Gastroesophageal sphincter (tissue), 4 donors: Measurements from ENCODE around the gene UHRF1. TPM values are rescaled to one million over a fixed set of nuclear protein-coding genes. Genes with fewer than 3 reads are reported as not detected.

Experiments used
- ATAC-seq: fragments of 150-250 bp; one replicate; pipeline ENCODE4 v1.9.1; 2016; ENCODE audit warnings: mild to moderate bottlenecking, moderate library complexity
- H3K27ac ChIP-seq, 4 donors: fragments of 200-600 bp; sonication (generic) in 3 of 4; 1 replicate in 3 of 4; 2 replicates in 1 of 4; pipeline ENCODE4 v1.5.1; 2016 to 2019
- H3K27me3 ChIP-seq: fragments of 200-600 bp; sonication (generic); one replicate; pipeline ENCODE4 v1.5.1; 2019
- H3K36me3 ChIP-seq, 2 donors: fragments of 200-600 bp; sonication (generic); one replicate each; pipeline ENCODE4 v1.5.1; 2019; ENCODE audit warnings: control low read depth in 1 of 2
- H3K4me1 ChIP-seq, 3 donors: fragments of 200-600 bp; sonication (generic); 1 replicate in 2 of 3; 2 replicates in 1 of 3; pipeline ENCODE4 v1.5.1; 2016 to 2019; ENCODE audit warnings: control low read depth in 2 of 3
- H3K4me3 ChIP-seq, 2 donors: fragments of 200-600 bp; sonication (generic); one replicate each; pipeline ENCODE4 v1.5.1; 2019; ENCODE audit warnings: mild to moderate bottlenecking in 1 of 2, moderate library complexity in 1 of 2
- H3K9me3 ChIP-seq, 3 donors: fragments of 200-600 bp; sonication (generic); one replicate each; pipeline ENCODE4 v1.5.1; 2017 to 2019; ENCODE audit warnings: control low read depth in 2 of 3
- CTCF ChIP-seq, 4 experiments: fragments of 200-600 bp in 2 of 4; fragments of 450-650 bp in 2 of 4; sonication (generic) in 1 of 4; IDR thresholded peaks; one replicate each; pipeline ENCODE4 v1.5.1; 2017 to 2019; ENCODE audit warnings: antibody characterized with exemption in 4 of 4, mild to moderate bottlenecking in 2 of 4, moderate library complexity in 2 of 4
- EP300 ChIP-seq: sonication (generic); formaldehyde crosslinking; IDR thresholded peaks from one replicate; pipeline ENCODE4 v1.6.1; 2017; ENCODE audit warnings: antibody characterized with exemption, mild to moderate bottlenecking
- POLR2A ChIP-seq, 2 donors: fragments of 450-650 bp; IDR thresholded peaks; one replicate each; pipeline ENCODE4 v1.6.1; 2017; ENCODE audit warnings: antibody characterized with exemption in 2 of 2, mild to moderate bottlenecking in 2 of 2, moderate library complexity in 1 of 2
- POLR2AphosphoS5 ChIP-seq: sonication (generic); formaldehyde crosslinking; IDR thresholded peaks from one replicate; pipeline ENCODE4 v1.6.1; 2017; ENCODE audit warnings: antibody characterized with exemption
- WGBS, 2 donors: methylation state at CpG; one replicate each; pipeline ENCODE4 v1.1.5; 2018; ENCODE audit warnings: low coverage in 1 of 2; 5-methylcytosine and 5-hydroxymethylcytosine counted together
- total RNA-seq, 4 donors: library from RNA; depleted of rRNA; stranded (reverse); fragments of >200 nt; gene quantifications; one replicate each; pipeline ENCODE4 v1.1.0, GENCODE V29; 2016

UHRF1 gene
- total RNA-seq, 4 donors from 2014 or later: 0.58 to 1.4 (median 0.73) TPM

DNA sequence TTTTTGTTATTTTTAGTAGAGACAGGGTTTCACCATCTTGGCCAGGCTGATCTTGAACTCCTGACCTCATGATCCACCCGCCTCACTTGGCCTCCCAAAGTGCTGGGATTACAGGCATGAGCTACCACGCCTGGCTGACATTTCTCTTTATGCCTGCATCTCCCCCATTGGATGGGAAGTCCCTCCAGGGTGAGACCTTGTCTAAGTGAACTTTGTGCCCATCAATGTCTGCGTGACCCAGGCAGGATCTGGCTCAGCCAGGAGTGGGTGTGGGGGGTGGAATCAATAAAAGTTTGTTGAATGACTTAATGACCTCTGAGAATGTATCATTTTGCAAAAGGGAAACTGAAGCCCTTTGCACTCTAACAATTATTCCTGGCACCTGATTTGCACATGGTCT lies 4.8 kb upstream of the UHRF1 start:
- TF ChIP-seq EP300: no peak
- no peak for TF ChIP-seq POLR2AphosphoS5
- TF ChIP-seq CTCF (IDR thresholded peaks at IDR 0.05): no peak
- no peak overlapping the region for H3K27ac ChIP-seq
- H3K4me1 ChIP-seq: peaks cover 0 to 8% (median 5%) of the 10 kb centered on the region in 3 donors
- 57% methylated on average over 2 of the region's 3 CpGs; no CpG with 5 or more reads in 1 of the 2 donors for WGBS, 2 donors
- H3K36me3 ChIP-seq: no peaks in the 10 kb centered on the region
- peaks cover 23% of the 10 kb centered on the region for H3K27me3 ChIP-seq
- no peaks in the 10 kb centered on the region for H3K9me3 ChIP-seq
- no peak for ATAC-seq
- no peak overlapping the region for H3K4me3 ChIP-seq

- Histone ChIP-seq H3K27ac (no peak overlapping the region), H3K9me3 (no peaks in the 10 kb centered on the region), H3K4me3 (no peak overlapping the region), H3K27me3 (peaks cover 36% of the 10 kb centered on the region), H3K4me1 (peaks cover 0 to 29% (median 25%) of the 10 kb centered on the region in 3 donors), H3K36me3 (no peaks in the 10 kb centered on the region)
- 79% methylated on average over 6 of the region's 8 CpGs for whole genome bisulfite sequencing, 2 donors
- no peak for TF ChIP-seq EP300
- no peak for TF ChIP-seq POLR2AphosphoS5
- TF ChIP-seq POLR2A (IDR thresholded peaks at IDR 0.05): no peak
- TF ChIP-seq CTCF (IDR thresholded peaks at IDR 0.05): no peak
- no peak for ATAC-seq
Observed at GRCh38 chr19:4906963-4907362, 2.3 kb upstream of the UHRF1 start.

DNA sequence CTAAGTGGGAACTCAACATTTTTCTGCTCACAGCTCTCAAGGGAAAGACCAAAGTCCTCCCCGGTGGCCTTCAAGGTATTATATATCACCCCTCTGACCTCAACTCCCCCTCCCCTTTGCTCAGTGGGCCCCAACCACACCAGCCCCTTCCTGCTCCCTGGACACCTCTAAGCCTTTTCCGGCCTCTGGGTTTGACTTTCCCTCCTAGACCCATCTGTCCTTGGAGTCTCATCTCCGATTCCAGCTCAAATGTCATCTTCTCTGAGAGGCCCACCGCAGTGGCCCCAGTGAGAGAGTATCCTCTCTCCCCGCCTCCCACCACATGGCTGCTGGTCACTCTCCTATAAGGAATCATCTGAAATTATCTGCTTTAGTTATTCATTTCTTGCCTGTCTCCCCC lies 941 bp upstream of the UHRF1 start:
- H3K4me3 ChIP-seq: no peak overlapping the region
- peaks cover 36% of the 10 kb centered on the region for H3K27me3 ChIP-seq
- H3K4me1 ChIP-seq: peaks cover 0 to 32% (median 25%) of the 10 kb centered on the region in 3 donors
- no peak overlapping the region for H3K27ac ChIP-seq
- no peaks in the 10 kb centered on the region for H3K36me3 ChIP-seq
- TF ChIP-seq POLR2A (IDR thresholded peaks at IDR 0.05) (no peak), EP300 (no peak), POLR2AphosphoS5 (no peak), CTCF (IDR thresholded peaks at IDR 0.05) (no peak)
- H3K9me3 ChIP-seq: no peaks in the 10 kb centered on the region
- 83 to 93% methylated on average over 5 of the region's 5 CpGs for WGBS, 2 donors
- ATAC-seq: no peak

- Histone ChIP-seq H3K27me3 (peaks cover 36% of the 10 kb centered on the region), H3K4me3 (no peak overlapping the region), H3K27ac (no peak overlapping the region), H3K4me1 (peaks cover 0 to 32% (median 25%) of the 10 kb centered on the region in 3 donors), H3K9me3 (no peaks in the 10 kb centered on the region), H3K36me3 (no peaks in the 10 kb centered on the region)
- WGBS, 2 donors: 86% methylated on average over 1 of the region's 15 CpGs; no CpG with 5 or more reads in 1 of the 2 donors
- no peak for TF ChIP-seq POLR2A (IDR thresholded peaks at IDR 0.05)
- TF ChIP-seq EP300: no peak
- no peak for TF ChIP-seq CTCF (IDR thresholded peaks at IDR 0.05)
- no peak for TF ChIP-seq POLR2AphosphoS5
- ATAC-seq: no peak
Observed at GRCh38 chr19:4908781-4909155, 533 bp upstream of the UHRF1 start.

GRCh38 chr19:4909897-4910593 lies 744 bp downstream of the UHRF1 start:
- Histone ChIP-seq H3K27ac (peak overlapping the region in 1 of 4 donors; percentile 42), H3K4me1 (peaks cover 0 to 32% (median 25%) of the 10 kb centered on the region in 3 donors), H3K4me3 (peak overlapping the region; percentile 48 to 75), H3K9me3 (no peaks in the 10 kb centered on the region), H3K36me3 (no peaks in the 10 kb centered on the region), H3K27me3 (peaks cover 36% of the 10 kb centered on the region)
- TF ChIP-seq CTCF (IDR thresholded peaks at IDR 0.05) (no peak), POLR2AphosphoS5 (no peak), EP300 (no peak), POLR2A (IDR thresholded peaks at IDR 0.05) (no peak)
- peak; percentile 96 for ATAC-seq
- 0% methylated on average over 3 to 6 of the region's 85 CpGs for WGBS, 2 donors
